GM12873 (cell line): ENCODE data around the gene SCFD2.

Source experiments
- TF ChIP-seq, protein P1 (sequence below): IDR thresholded peaks from 2 replicates; pipeline ENCODE4 v1.5.1; 2012; ENCODE audit warnings: low read depth, mild to moderate bottlenecking, moderate library complexity, low read length, control low read depth; ENCODE audit not compliant: insufficient read depth; ENCODE audit errors: missing control alignments

Gene SCFD2

DNA sequence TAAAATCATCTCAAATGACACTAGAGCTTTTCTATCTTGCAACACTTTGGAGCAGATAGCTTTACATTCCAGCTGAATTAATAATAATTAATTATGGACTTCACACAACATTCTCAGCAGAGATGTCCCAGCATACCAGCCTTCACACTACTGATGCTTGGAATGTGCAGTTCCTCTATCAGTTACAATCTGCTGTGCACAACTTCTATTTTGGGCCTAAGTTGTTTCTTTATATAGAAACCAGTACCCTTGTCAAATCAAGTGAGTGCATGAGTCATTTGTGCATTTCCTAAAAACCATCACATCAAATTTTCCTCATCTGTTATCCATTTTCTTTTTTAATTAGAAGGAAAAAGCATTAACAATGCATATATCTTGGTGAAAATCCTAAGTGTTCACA is 512.5 kb downstream of the SCFD2 start:
- TF ChIP-seq, protein P1, sequence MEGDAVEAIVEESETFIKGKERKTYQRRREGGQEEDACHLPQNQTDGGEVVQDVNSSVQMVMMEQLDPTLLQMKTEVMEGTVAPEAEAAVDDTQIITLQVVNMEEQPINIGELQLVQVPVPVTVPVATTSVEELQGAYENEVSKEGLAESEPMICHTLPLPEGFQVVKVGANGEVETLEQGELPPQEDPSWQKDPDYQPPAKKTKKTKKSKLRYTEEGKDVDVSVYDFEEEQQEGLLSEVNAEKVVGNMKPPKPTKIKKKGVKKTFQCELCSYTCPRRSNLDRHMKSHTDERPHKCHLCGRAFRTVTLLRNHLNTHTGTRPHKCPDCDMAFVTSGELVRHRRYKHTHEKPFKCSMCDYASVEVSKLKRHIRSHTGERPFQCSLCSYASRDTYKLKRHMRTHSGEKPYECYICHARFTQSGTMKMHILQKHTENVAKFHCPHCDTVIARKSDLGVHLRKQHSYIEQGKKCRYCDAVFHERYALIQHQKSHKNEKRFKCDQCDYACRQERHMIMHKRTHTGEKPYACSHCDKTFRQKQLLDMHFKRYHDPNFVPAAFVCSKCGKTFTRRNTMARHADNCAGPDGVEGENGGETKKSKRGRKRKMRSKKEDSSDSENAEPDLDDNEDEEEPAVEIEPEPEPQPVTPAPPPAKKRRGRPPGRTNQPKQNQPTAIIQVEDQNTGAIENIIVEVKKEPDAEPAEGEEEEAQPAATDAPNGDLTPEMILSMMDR, result no peak

DNA sequence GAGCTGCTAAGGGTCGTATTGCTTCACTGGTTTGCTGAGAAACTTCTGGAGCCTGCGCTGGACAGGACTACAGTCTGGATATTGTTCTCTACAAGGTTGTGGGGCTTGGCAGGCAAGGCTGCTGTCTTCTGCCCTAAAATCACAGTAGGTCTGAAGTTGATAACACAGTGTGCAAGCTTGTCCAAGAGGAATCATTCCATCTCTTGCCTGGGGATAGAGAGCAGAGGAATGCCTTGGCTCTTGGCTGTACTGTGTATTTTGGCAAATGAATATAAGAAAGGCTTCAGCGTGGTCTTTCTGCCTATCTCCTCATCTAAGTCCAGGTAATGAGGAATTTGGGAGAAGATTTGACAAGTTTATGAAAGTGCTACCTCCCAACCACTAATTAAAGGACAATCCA is 513.1 kb downstream of the SCFD2 start:
- TF ChIP-seq, protein P1, result no peak

- TF ChIP-seq, protein P1, result no peak
These were observed 513.8 kb downstream of the SCFD2 start for GRCh38 chr4:52852041-52852440.

DNA sequence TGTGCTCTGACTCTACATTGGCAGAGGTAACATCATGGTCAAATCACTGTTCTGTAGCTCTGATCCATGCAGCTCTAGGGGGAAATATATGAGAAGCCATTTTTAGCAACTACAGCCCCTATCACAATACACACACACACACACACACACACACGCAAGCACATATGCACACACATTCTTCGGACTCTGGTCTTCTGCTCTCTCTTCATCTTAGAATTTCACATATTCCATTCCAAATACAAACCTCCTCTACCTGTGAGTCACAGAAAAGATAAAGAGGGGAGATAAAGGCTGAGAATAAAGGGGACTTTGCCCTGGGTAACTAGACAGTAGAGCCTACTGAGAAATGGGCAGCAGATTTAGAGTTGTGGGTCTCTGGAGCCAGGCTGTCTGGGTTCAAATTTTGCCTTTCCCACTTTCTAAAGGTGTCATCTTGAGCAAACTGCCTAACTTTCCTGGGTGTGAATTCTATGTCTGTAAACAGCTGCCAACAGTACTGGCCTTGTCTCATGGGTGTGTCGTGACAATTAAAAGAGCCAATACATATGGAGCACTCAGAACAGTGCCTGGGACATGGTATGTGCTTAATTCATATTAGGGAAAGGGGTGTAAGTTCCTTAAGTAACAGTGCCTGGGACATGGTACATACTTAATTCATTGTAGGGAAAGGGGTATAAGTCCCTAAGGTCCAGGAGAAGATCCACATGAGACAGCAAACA is 515.3 kb downstream of the SCFD2 start:
- TF ChIP-seq, protein P1, result no peak

- TF ChIP-seq, protein P1, result no peak
These were observed 517.6 kb downstream of the SCFD2 start for GRCh38 chr4:52848254-52848653.

DNA sequence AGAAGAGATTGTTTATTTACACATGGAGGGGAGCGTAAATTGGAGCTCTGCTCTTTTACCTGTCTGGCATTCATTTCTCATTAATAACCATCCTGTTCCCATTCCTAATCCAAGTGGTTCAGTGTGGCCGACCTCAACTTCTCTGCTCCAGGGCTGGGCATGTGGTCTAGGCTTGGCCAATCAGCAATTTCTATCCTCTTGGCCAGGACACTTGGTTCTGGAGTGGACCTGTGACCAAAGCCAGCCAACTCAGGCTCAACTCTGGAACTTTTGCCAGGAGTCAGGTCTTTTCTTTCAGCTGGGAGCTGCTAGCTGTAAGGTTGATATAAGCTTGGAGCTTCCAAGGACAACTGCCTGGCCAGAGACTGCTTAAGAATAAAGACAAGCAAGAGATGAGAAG is 519.4 kb downstream of the SCFD2 start:
- TF ChIP-seq, protein P1, result no peak

GRCh38 chr4:52844596-52844995 is 521.3 kb downstream of the SCFD2 start:
- TF ChIP-seq, protein P1, result no peak
